HFFc6 (cell line): ENCODE measurements around the gene AGFG2. TPM values are rescaled to one million over a fixed set of nuclear protein-coding genes. Genes with fewer than 3 reads are reported as not detected.

Source experiments
- DNase-seq: peaks from one replicate; pipeline ENCODE4 v3.0.0-alpha.2; 2018
- H3K27ac Mint-ChIP-seq: 2 replicates; pipeline ENCODE4 v1.8.0; 2020; ENCODE audit warnings: mild to moderate bottlenecking, mixed read lengths
- H3K27me3 Mint-ChIP-seq: 2 replicates; pipeline ENCODE4 v1.8.0; 2021; ENCODE audit warnings: mild to moderate bottlenecking, moderate library complexity, mixed read lengths; ENCODE audit not compliant: insufficient read depth
- H3K36me3 Mint-ChIP-seq: 2 replicates; pipeline ENCODE4 v1.8.0; 2021; ENCODE audit warnings: low read depth, mixed read lengths
- H3K4me1 Mint-ChIP-seq: 2 replicates; pipeline ENCODE4 v1.8.0; 2020; ENCODE audit warnings: low read depth, mixed read lengths
- H3K4me3 Mint-ChIP-seq: 2 replicates; pipeline ENCODE4 v1.8.0; 2020; ENCODE audit warnings: mild to moderate bottlenecking, moderate library complexity, mixed read lengths
- H3K9me3 Mint-ChIP-seq: 2 replicates; pipeline ENCODE4 v1.8.0; 2020; ENCODE audit warnings: mild to moderate bottlenecking, mixed read lengths
- total RNA-seq, 6 experiments: library from RNA; stranded (reverse); fragmentation: NEBNext Ultra II Directional; extraction: Animal tissue kit (Norgen Biotek cat#: 25700); gene quantifications; 2 replicates in 1 of 6; 3 replicates in 5 of 6; pipeline ENCODE4 v1.2.3, GENCODE V29; 2021
- TF ChIP-seq, protein P1 (sequence below): fragments of 200-600 bp; sonication (generic); IDR thresholded peaks from 2 replicates; pipeline ENCODE4 v1.5.0; 2021; ENCODE audit warnings: antibody characterized with exemption, mild to moderate bottlenecking

AGFG2 gene
- total RNA-seq, 6 experiments from 2014 or later = 14.4 to 21.4 (median 18.9) TPM

DNA sequence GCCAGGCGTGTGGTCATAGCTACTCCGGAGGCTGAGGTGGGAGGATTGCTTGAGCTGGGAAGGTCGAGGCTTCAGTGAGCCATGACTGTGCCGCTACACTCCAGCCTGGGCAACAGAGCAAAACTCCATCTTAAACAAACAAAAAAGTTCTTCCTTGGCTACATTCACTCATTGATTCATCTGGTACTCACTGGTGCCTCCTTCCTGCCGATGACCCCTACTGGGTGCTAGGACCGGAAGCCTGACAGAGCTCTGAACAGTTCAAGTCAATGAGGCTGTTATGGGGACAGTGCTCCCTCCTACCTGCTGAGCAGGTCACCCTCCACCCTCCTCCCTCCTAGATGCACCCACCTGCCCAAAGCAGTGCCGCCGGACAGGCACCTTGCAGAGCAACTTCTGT lies 68.1 kb downstream of the AGFG2 start:
- H3K27ac Mint-ChIP-seq = no peak overlapping the region; the same call in 1 of the 2 replicates
- peaks cover 1% of the 10 kb centered on the region for H3K27me3 Mint-ChIP-seq
- H3K36me3 Mint-ChIP-seq = peaks cover 9% of the 10 kb centered on the region
- H3K9me3 Mint-ChIP-seq = no peaks in the 10 kb centered on the region
- DNase-seq = no peak
- peaks cover 22% of the 10 kb centered on the region for H3K4me1 Mint-ChIP-seq
- H3K4me3 Mint-ChIP-seq = no peak overlapping the region
- TF ChIP-seq, protein P1, sequence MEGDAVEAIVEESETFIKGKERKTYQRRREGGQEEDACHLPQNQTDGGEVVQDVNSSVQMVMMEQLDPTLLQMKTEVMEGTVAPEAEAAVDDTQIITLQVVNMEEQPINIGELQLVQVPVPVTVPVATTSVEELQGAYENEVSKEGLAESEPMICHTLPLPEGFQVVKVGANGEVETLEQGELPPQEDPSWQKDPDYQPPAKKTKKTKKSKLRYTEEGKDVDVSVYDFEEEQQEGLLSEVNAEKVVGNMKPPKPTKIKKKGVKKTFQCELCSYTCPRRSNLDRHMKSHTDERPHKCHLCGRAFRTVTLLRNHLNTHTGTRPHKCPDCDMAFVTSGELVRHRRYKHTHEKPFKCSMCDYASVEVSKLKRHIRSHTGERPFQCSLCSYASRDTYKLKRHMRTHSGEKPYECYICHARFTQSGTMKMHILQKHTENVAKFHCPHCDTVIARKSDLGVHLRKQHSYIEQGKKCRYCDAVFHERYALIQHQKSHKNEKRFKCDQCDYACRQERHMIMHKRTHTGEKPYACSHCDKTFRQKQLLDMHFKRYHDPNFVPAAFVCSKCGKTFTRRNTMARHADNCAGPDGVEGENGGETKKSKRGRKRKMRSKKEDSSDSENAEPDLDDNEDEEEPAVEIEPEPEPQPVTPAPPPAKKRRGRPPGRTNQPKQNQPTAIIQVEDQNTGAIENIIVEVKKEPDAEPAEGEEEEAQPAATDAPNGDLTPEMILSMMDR = no peak

DNA sequence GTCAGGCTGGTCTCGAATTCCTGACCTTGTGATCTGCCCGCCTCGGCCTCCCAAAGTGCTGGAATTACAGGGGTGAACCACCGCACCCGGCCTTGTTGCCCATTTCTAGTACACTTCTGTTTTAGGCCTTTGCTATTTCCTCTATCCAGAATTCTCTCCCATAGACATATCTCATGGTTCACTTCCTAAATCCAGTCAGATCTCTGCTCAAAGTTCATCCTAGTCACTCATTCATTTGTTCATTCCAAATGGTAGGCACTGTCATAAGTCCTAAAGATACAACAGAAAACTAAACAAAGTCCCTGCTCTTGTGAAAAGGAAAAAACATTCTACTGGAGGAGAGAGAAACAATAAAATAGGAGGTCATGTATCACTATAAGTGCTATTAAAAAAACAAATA lies 71.0 kb downstream of the AGFG2 start:
- DNase-seq = no peak
- Mint-ChIP-seq H3K36me3 (peaks cover 15% of the 10 kb centered on the region), H3K4me3 (no peak overlapping the region), H3K9me3 (no peaks in the 10 kb centered on the region), H3K27ac (no peak overlapping the region), H3K4me1 (peaks cover 24% of the 10 kb centered on the region), H3K27me3 (peaks cover 1% of the 10 kb centered on the region; the same call in 1 of the 2 replicates)
- TF ChIP-seq, protein P1 = no peak

DNA sequence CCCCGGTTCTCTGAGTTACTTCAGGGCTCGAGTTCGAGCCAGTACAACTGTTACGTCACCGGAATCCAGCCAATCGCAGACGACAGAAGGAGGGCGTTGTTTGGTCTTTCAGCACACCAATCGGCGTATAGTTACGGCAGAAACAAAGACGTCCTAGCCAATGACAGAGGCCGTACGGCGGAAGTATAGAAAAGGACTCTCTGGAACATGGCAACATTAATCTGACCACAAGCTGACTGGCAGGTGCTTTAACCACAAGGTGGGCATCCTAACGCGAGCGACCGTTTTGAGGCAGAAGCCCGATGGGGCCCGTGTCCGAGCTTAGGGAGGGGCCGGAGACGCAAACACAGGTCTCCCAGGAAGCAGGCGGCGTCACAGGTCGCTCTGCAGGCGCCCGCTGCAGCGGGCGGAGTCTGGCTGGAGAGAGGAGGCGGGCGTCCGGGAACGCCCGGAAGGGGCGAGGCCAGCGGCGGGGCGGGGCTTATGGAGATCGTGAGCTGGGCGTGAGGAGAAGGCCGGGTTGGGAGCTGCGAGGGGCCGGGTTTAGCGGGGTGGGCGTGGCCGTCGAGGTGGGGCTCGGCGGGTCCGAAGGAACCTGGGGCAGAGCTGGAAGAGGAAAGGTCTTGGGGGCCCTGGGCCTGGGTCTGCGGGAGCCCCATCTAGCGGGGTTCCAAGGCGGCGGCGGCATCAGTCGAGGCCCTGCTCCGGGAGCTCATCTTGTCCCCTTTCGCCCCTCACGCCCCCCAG lies 73.2 kb downstream of the AGFG2 start, which contains the start of gene MOSPD3:
Gene MOSPD3, plus strand, starts transcription at position 558 of the 747 bp plus-strand sequence. CDS start 252 bp downstream, outside the sequence.
- TF ChIP-seq, protein P1 = no peak
- peaks cover 1% of the 10 kb centered on the region for H3K27me3 Mint-ChIP-seq
- peak within 1 kb of the TSS; percentile 99 for H3K27ac Mint-ChIP-seq
- DNase-seq = peak; percentile 99
- H3K36me3 Mint-ChIP-seq = peaks cover 12% of the 10 kb centered on the region
- H3K4me3 Mint-ChIP-seq = peak within 1 kb of the TSS; percentile 98
- H3K9me3 Mint-ChIP-seq = no peaks in the 10 kb centered on the region
- peaks cover 22% of the 10 kb centered on the region for H3K4me1 Mint-ChIP-seq

DNA sequence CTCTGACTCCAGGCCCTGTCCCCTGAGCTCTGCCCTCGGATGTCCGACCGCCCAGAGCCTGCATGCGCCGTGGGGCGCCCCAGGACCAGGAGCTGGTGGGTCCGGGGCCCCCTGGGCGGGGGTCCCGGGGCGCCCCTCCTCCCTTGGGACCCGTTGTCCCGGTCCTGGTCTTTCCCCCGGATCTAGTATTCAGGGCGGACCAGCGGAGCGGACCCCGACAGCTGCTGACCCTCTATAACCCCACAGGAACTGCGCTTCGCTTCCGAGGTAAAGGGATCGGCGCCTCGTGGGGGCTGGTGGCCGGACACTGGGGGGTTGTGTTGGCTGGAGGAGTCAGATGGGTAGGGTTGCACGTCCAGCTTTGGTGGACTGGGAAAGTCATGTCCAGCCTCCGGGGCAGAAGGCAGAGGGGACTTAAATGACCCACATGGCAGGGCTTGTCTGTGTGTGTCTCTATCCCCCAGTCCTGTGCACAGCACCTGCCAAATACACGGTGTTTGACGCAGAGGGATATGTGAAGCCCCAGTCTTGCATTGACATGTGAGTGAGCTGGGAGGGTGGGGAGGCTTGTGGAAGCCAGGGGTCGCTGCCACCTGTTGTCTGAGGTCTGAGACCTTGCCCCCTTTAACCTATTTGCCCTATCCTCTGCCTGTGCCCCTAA lies 73.9 kb downstream of the AGFG2 start:
- DNase-seq = no peak
- Mint-ChIP-seq H3K27me3 (peaks cover 1% of the 10 kb centered on the region), H3K4me3 (peak overlapping the region; percentile 98), H3K27ac (no peak overlapping the region; the same call in 1 of the 2 replicates), H3K9me3 (no peaks in the 10 kb centered on the region), H3K36me3 (peaks cover 5% of the 10 kb centered on the region), H3K4me1 (peaks cover 16% of the 10 kb centered on the region)
- TF ChIP-seq, protein P1 = peak; percentile 31; the same call in 1 of the 2 replicates

DNA sequence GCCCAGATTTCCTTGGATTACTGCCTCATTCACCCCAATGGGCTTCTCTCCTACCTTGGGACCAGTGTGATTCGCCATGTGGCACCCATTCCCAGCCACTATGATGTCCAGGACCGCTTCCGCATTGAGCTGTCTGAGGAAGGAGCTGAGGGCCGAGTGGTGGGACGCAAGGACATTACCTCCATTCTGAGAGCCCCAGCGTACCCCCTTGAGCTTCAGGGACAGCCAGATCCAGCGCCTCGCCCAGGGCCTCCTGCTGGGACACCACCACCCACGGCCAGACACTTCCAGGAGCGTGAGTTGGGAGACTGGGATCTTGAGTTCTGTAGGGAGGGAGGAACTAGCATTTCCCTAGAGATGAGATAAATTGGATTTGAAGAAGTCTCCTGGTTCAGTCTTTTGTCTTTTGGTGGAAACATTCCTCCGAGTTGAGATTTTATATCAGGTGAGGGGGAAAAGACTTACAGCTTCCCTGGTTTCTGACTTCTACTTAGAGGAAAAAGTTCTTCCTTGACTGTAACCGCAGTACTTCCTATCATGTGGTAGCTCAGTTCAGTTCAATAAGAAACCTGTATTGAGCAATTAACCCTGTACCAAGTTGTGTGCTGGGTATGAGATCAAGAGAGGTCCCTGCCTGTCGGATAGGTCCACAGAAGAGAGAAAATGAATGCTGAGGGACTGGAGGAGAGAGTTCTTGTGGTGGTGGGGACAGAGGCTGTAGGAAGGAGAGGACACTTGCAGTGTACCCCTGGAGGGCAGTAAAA lies 74.6 kb downstream of the AGFG2 start:
- peaks cover 1% of the 10 kb centered on the region for H3K27me3 Mint-ChIP-seq
- peak overlapping the region; percentile 98 for H3K4me3 Mint-ChIP-seq
- TF ChIP-seq, protein P1 = no peak
- H3K9me3 Mint-ChIP-seq = no peaks in the 10 kb centered on the region
- DNase-seq = no peak
- H3K36me3 Mint-ChIP-seq = peaks cover 5% of the 10 kb centered on the region; the same call in 1 of the 2 replicates
- no peak overlapping the region for H3K27ac Mint-ChIP-seq
- peaks cover 16% of the 10 kb centered on the region for H3K4me1 Mint-ChIP-seq
